SK-N-SH (cell line): ENCODE results near the gene ABHD17B.

Experiments
- CHD2 ChIP-seq: fragments of 150-350 bp; IDR thresholded peaks from 2 replicates; pipeline ENCODE4 v1.6.1; 2018; ENCODE audit warnings: low read length; ENCODE audit not compliant: partially characterized antibody
- CTCF ChIP-seq: fragments of 200-600 bp; sonication (generic); IDR thresholded peaks from 2 replicates; pipeline ENCODE4 v1.6.1; 2017; ENCODE audit warnings: antibody characterized with exemption, mild to moderate bottlenecking, moderate library complexity
- ELF1 ChIP-seq: IDR thresholded peaks from 2 replicates; pipeline ENCODE4 v1.4.0; 2012
- GATA2 ChIP-seq: sonication (generic); formaldehyde crosslinking; IDR thresholded peaks from 2 replicates; pipeline ENCODE4 v1.5.0; 2020; ENCODE audit warnings: mild to moderate bottlenecking, missing genetic modification reagents
- JUND ChIP-seq: IDR thresholded peaks from 2 replicates; pipeline ENCODE4 v1.4.0; 2012
- MAX ChIP-seq: IDR thresholded peaks from 2 replicates; pipeline ENCODE4 v1.4.0; 2012; ENCODE audit warnings: low read depth
- RFX5 ChIP-seq: IDR thresholded peaks from 2 replicates; pipeline ENCODE4 v1.6.1; 2012; ENCODE audit warnings: mild to moderate bottlenecking, improper control_type of control experiment, low read length
- USF2 ChIP-seq: fragments of 150-350 bp; IDR thresholded peaks from 2 replicates; pipeline ENCODE4 v1.6.1; 2017; ENCODE audit warnings: antibody characterized with exemption, low read length, low read depth, borderline replicate concordance

- TF ChIP-seq CTCF (no peak), RFX5 (no peak), GATA2 (CRISPR knock-in tag) (no peak), JUND (no peak), USF2 (no peak), CHD2 (no peak), ELF1 (no peak), MAX (no peak)
These were observed 6.0 kb upstream of the ABHD17B start for GRCh38 chr9:71916834-71917534.
